ENCODE results near the gene FZD4. TPM values are rescaled to one million over a fixed set of nuclear protein-coding genes. Genes with fewer than 3 reads are reported as not detected.
"Not testable (repeated sequence)": the region's sequence is repeated elsewhere in the genome, so short reads cannot be mapped to it uniquely, and the experiment has no call there.

Gene FZD4
- total RNA-seq (2014; rRNA removed; shearing (Covaris generic); ENCODE audit: low replicate concordance): 1.8 and 1.9 TPM in 2 replicates

DNA sequence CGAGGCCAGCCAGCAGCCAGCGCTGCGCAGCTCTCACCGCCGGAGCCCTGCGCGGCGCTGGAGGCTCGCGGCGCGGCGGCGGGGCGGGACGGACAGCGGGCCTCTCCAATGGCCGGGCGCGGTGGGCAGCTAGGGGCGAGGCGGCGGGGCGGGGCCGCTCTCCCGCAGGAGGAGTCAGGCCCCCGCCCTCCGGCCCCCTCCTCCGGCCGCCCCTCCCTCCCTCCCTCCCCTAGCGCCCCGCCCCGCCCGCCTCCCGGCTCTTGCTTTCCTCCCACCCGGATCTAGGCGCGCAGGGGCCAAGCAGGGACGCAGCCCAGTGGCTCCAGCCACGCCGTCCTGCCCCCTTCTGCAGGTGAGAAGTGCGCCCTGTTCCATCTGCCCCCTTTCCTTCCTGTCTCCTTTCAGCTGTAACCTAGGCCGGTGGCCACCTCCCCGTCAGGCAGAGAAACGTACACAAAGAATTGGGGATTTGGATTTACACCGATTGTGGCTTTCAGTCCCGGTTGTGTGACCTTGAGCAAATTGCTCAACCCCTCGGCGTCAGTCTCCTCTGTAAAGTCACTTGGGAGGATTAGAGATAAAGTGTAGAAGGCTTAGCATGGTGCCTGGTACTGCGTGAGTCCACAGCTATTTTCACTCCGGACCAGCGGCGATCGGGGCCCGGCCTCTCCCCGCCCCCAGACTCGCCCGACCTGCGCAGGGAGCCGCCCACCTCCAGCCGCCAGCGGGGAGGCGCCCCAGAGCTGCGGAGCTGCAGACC, at the start of gene FZD4:
FZD4 (minus strand) TSS at position 35 of the 760 bp plus-strand sequence. CDS start 310 bp downstream, outside the sequence.
- Histone ChIP-seq H3K9me3 (ENCODE audit: low read length) (no peaks in the 10 kb centered on the region), H4K20me1 (ENCODE audit: insufficient read depth, low read depth, low read length) (no peaks in the 10 kb centered on the region), H3K36me3 (ENCODE audit: insufficient read depth, low read length) (no peaks in the 10 kb centered on the region), H3K27me3 (ENCODE audit: low read length) (no peaks in the 10 kb centered on the region), H3K4me2 (ENCODE audit: low read depth, low read length, poor library complexity, severe bottlenecking) (peak within 1 kb of the TSS; percentile 91), H3K27ac (ENCODE audit: low read length) (no peak within 1 kb of the TSS), H3K79me2 (ENCODE audit: low read length) (no peaks in the 10 kb centered on the region), H2AFZ (ENCODE audit: low read length) (peak within 1 kb of the TSS; percentile 94), H3K4me1 (ENCODE audit: low read length) (peaks cover 33% of the 10 kb centered on the region), H3K9ac (ENCODE audit: low read length) (peak within 1 kb of the TSS; percentile 70), H3K9me2 (replicated peaks; ENCODE audit: insufficient read depth, low read length) (no peaks in the 10 kb centered on the region), H3K4me3 (ENCODE audit: low read length) (peak within 1 kb of the TSS; percentile 69)
- DNase-seq: peak; percentile 97

DNA sequence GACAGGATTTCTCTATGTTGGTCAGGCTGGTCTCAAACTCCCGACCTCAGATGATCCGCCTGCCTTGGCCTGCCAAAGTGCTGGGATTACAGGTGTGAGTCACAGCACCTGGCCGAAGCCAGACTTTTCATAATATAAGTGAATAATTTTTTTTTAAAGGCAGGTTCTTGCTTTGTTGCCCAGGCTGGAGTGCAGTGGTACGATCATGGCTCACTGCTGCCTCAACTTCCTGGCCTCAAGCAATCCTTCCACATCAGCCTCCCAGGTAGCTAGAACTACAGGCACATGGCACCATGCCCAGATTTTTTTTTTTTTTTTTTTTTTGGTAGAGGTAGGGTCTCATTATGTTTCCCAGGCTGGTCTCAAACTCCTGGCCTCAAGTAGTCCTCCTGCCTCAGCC, 49.1 kb upstream of the FZD4 start:
- H3K9ac ChIP-seq (ENCODE audit: low read length); H3K79me2 ChIP-seq (ENCODE audit: low read length); H3K4me3 ChIP-seq (ENCODE audit: low read length): not testable (repeated sequence)

DNA sequence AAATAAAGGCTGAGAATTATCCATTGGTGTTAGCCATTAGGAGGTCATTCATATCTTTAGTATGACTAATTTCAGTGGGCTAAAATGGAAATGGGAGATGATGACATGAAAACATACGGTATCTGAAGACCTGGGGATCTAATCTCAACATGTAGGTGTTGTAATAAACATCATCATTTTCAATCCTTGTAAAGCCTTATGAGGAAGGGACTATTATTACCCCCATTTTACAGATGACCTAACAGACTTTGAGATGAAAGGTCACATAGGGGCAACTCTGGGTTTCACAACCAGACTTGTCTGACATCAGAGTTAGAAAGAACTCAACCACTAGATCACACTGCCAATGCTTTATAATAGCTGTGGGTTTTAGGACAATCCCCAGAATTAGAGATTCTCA, 47.7 kb upstream of the FZD4 start:
- Histone ChIP-seq H3K4me2 (ENCODE audit: low read depth, low read length, poor library complexity, severe bottlenecking) (no peak overlapping the region), H3K36me3 (ENCODE audit: insufficient read depth, low read length) (no peaks in the 10 kb centered on the region), H3K79me2 (ENCODE audit: low read length) (no peaks in the 10 kb centered on the region), H4K20me1 (ENCODE audit: insufficient read depth, low read depth, low read length) (no peaks in the 10 kb centered on the region), H3K9me3 (ENCODE audit: low read length) (no peaks in the 10 kb centered on the region), H3K9ac (ENCODE audit: low read length) (no peak overlapping the region), H3K9me2 (replicated peaks; ENCODE audit: insufficient read depth, low read length) (no peaks in the 10 kb centered on the region), H3K27ac (ENCODE audit: low read length) (no peak overlapping the region), H3K27me3 (ENCODE audit: low read length) (no peaks in the 10 kb centered on the region), H2AFZ (ENCODE audit: low read length) (no peak overlapping the region; the same call in 1 of the 2 replicates), H3K4me3 (ENCODE audit: low read length) (no peak overlapping the region), H3K4me1 (ENCODE audit: low read length) (no peaks in the 10 kb centered on the region)
- no peak for DNase-seq

More for the DNA sequence above, 49.1 kb upstream of the FZD4 start:
- H2AFZ ChIP-seq (ENCODE audit: low read length); H3K4me1 ChIP-seq (ENCODE audit: low read length); H3K27ac ChIP-seq (ENCODE audit: low read length); H3K4me2 ChIP-seq (ENCODE audit: low read depth, low read length, poor library complexity, severe bottlenecking); H3K36me3 ChIP-seq (ENCODE audit: insufficient read depth, low read length); H3K9me3 ChIP-seq (ENCODE audit: low read length); H3K27me3 ChIP-seq (ENCODE audit: low read length); DNase-seq; H4K20me1 ChIP-seq (ENCODE audit: insufficient read depth, low read depth, low read length); H3K9me2 ChIP-seq (replicated peaks; ENCODE audit: insufficient read depth, low read length): not testable (repeated sequence)

- H3K27ac ChIP-seq (ENCODE audit: low read length): no peak overlapping the region
- H3K4me2 ChIP-seq (ENCODE audit: low read depth, low read length, poor library complexity, severe bottlenecking): no peak overlapping the region
- no peaks in the 10 kb centered on the region for H3K79me2 ChIP-seq (ENCODE audit: low read length)
- H2AFZ ChIP-seq (ENCODE audit: low read length): peak overlapping the region; percentile 50; the same call in 1 of the 2 replicates
- no peak for DNase-seq
- H4K20me1 ChIP-seq (ENCODE audit: insufficient read depth, low read depth, low read length): no peaks in the 10 kb centered on the region
- H3K27me3 ChIP-seq (ENCODE audit: low read length): no peaks in the 10 kb centered on the region
- no peaks in the 10 kb centered on the region for H3K36me3 ChIP-seq (ENCODE audit: insufficient read depth, low read length)
- H3K4me1 ChIP-seq (ENCODE audit: low read length): no peaks in the 10 kb centered on the region
- H3K9me2 ChIP-seq (replicated peaks; ENCODE audit: insufficient read depth, low read length): no peaks in the 10 kb centered on the region
- H3K9me3 ChIP-seq (ENCODE audit: low read length): no peaks in the 10 kb centered on the region
- no peak overlapping the region for H3K9ac ChIP-seq (ENCODE audit: low read length)
- H3K4me3 ChIP-seq (ENCODE audit: low read length): no peak overlapping the region
These were observed 44.9 kb upstream of the FZD4 start for GRCh38 chr11:86999859-87000753.

GRCh38 chr11:86999388-86999787, 44.2 kb upstream of the FZD4 start:
- peak overlapping the region; percentile 50; the same call in 1 of the 2 replicates for H2AFZ ChIP-seq (ENCODE audit: low read length)

GRCh38 chr11:86996953-86997570, 41.9 kb upstream of the FZD4 start:
- DNase-seq: no peak
- Histone ChIP-seq H3K79me2 (ENCODE audit: low read length) (no peaks in the 10 kb centered on the region), H3K27me3 (ENCODE audit: low read length) (no peaks in the 10 kb centered on the region), H3K9me2 (replicated peaks; ENCODE audit: insufficient read depth, low read length) (no peaks in the 10 kb centered on the region), H3K36me3 (ENCODE audit: insufficient read depth, low read length) (no peaks in the 10 kb centered on the region), H3K27ac (ENCODE audit: low read length) (no peak overlapping the region), H3K9me3 (ENCODE audit: low read length) (no peaks in the 10 kb centered on the region), H2AFZ (ENCODE audit: low read length) (0 out of 2 replicates have a peak overlapping the region, but pooled peaks have one; percentile 3), H3K4me1 (ENCODE audit: low read length) (peaks cover 10% of the 10 kb centered on the region), H3K4me3 (ENCODE audit: low read length) (no peak overlapping the region), H3K4me2 (ENCODE audit: low read depth, low read length, poor library complexity, severe bottlenecking) (no peak overlapping the region), H4K20me1 (ENCODE audit: insufficient read depth, low read depth, low read length) (no peaks in the 10 kb centered on the region), H3K9ac (ENCODE audit: low read length) (no peak overlapping the region)

More at GRCh38 chr11:86999388-86999787, 44.2 kb upstream of the FZD4 start:
- Histone ChIP-seq H3K79me2 (ENCODE audit: low read length) (no peaks in the 10 kb centered on the region), H3K4me2 (ENCODE audit: low read depth, low read length, poor library complexity, severe bottlenecking) (no peak overlapping the region), H3K4me1 (ENCODE audit: low read length) (no peaks in the 10 kb centered on the region), H3K9ac (ENCODE audit: low read length) (no peak overlapping the region), H3K9me2 (replicated peaks; ENCODE audit: insufficient read depth, low read length) (no peaks in the 10 kb centered on the region), H3K27ac (ENCODE audit: low read length) (no peak overlapping the region), H3K27me3 (ENCODE audit: low read length) (no peaks in the 10 kb centered on the region), H3K9me3 (ENCODE audit: low read length) (no peaks in the 10 kb centered on the region), H3K36me3 (ENCODE audit: insufficient read depth, low read length) (no peaks in the 10 kb centered on the region), H4K20me1 (ENCODE audit: insufficient read depth, low read depth, low read length) (no peaks in the 10 kb centered on the region), H3K4me3 (ENCODE audit: low read length) (no peak overlapping the region)
- no peak for DNase-seq

- H3K9ac ChIP-seq (ENCODE audit: low read length): no peak overlapping the region
- H3K36me3 ChIP-seq (ENCODE audit: insufficient read depth, low read length): no peaks in the 10 kb centered on the region
- H3K4me2 ChIP-seq (ENCODE audit: low read depth, low read length, poor library complexity, severe bottlenecking): no peak overlapping the region
- H3K79me2 ChIP-seq (ENCODE audit: low read length): no peaks in the 10 kb centered on the region
- no peak overlapping the region for H3K27ac ChIP-seq (ENCODE audit: low read length)
- no peak for DNase-seq
- no peaks in the 10 kb centered on the region for H3K9me3 ChIP-seq (ENCODE audit: low read length)
- H3K9me2 ChIP-seq (replicated peaks; ENCODE audit: insufficient read depth, low read length): no peaks in the 10 kb centered on the region
- H4K20me1 ChIP-seq (ENCODE audit: insufficient read depth, low read depth, low read length): no peaks in the 10 kb centered on the region
- H3K4me1 ChIP-seq (ENCODE audit: low read length): peaks cover 27% of the 10 kb centered on the region
- H3K4me3 ChIP-seq (ENCODE audit: low read length): no peak overlapping the region
- peak overlapping the region; percentile 5; the same call in 1 of the 2 replicates for H2AFZ ChIP-seq (ENCODE audit: low read length)
- no peaks in the 10 kb centered on the region for H3K27me3 ChIP-seq (ENCODE audit: low read length)
These were observed 37.8 kb upstream of the FZD4 start for GRCh38 chr11:86993031-86993430.

GRCh38 chr11:86992340-86992739, 37.1 kb upstream of the FZD4 start:
- not testable (repeated sequence) for H3K36me3 ChIP-seq (ENCODE audit: insufficient read depth, low read length); H3K9me2 ChIP-seq (replicated peaks; ENCODE audit: insufficient read depth, low read length); H2AFZ ChIP-seq (ENCODE audit: low read length); DNase-seq; H3K9ac ChIP-seq (ENCODE audit: low read length); H3K4me3 ChIP-seq (ENCODE audit: low read length); H3K27ac ChIP-seq (ENCODE audit: low read length); H3K27me3 ChIP-seq (ENCODE audit: low read length); H3K79me2 ChIP-seq (ENCODE audit: low read length); H4K20me1 ChIP-seq (ENCODE audit: insufficient read depth, low read depth, low read length); H3K4me2 ChIP-seq (ENCODE audit: low read depth, low read length, poor library complexity, severe bottlenecking); H3K9me3 ChIP-seq (ENCODE audit: low read length)
- peaks cover 27% of the 10 kb centered on the region for H3K4me1 ChIP-seq (ENCODE audit: low read length)

Measured in Karpas-422 (cell line).